Measurements from ENCODE around the gene OR7G1.

DNA sequence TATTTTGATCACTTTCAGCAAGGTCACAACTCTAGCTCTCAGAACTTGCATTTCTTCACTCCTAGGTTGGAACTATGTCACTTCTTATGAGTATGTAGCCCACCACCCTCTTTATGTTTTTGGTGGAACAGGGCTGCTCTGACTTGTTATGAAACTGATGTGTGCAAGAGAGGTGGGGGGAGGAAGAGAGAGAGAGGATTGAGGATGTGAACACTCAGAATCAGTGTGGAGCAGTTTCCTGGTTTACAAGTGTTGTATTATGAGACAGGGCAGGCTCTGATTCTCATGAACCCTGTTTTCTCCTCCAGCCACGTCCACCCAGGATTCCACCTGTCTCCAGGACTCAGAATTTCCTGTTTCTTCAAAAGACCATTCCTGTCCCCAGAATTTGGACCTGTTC lies 40.7 kb upstream of the OR7G1 start:
- TF ChIP-seq, protein P1, sequence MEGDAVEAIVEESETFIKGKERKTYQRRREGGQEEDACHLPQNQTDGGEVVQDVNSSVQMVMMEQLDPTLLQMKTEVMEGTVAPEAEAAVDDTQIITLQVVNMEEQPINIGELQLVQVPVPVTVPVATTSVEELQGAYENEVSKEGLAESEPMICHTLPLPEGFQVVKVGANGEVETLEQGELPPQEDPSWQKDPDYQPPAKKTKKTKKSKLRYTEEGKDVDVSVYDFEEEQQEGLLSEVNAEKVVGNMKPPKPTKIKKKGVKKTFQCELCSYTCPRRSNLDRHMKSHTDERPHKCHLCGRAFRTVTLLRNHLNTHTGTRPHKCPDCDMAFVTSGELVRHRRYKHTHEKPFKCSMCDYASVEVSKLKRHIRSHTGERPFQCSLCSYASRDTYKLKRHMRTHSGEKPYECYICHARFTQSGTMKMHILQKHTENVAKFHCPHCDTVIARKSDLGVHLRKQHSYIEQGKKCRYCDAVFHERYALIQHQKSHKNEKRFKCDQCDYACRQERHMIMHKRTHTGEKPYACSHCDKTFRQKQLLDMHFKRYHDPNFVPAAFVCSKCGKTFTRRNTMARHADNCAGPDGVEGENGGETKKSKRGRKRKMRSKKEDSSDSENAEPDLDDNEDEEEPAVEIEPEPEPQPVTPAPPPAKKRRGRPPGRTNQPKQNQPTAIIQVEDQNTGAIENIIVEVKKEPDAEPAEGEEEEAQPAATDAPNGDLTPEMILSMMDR (IDR thresholded peaks at IDR 0.05) = no peak
- TF ChIP-seq ZFX (IDR thresholded peaks at IDR 0.05; ENCODE audit: borderline replicate concordance) = no peak

Data from 22Rv1 (cell line).